GM18861 (cell line): ENCODE results near the gene IGSF9B.
"Not testable (repeated sequence)": the region's sequence is repeated elsewhere in the genome, so short reads cannot be mapped to it uniquely, and the experiment has no call there.

Source experiments
- ATAC-seq: cut with Tn5 transposase; IDR thresholded peaks from one replicate; pipeline ENCODE4 v1.9.1; 2021; ENCODE audit not compliant: unreplicated experiment

Gene IGSF9B, protein sequence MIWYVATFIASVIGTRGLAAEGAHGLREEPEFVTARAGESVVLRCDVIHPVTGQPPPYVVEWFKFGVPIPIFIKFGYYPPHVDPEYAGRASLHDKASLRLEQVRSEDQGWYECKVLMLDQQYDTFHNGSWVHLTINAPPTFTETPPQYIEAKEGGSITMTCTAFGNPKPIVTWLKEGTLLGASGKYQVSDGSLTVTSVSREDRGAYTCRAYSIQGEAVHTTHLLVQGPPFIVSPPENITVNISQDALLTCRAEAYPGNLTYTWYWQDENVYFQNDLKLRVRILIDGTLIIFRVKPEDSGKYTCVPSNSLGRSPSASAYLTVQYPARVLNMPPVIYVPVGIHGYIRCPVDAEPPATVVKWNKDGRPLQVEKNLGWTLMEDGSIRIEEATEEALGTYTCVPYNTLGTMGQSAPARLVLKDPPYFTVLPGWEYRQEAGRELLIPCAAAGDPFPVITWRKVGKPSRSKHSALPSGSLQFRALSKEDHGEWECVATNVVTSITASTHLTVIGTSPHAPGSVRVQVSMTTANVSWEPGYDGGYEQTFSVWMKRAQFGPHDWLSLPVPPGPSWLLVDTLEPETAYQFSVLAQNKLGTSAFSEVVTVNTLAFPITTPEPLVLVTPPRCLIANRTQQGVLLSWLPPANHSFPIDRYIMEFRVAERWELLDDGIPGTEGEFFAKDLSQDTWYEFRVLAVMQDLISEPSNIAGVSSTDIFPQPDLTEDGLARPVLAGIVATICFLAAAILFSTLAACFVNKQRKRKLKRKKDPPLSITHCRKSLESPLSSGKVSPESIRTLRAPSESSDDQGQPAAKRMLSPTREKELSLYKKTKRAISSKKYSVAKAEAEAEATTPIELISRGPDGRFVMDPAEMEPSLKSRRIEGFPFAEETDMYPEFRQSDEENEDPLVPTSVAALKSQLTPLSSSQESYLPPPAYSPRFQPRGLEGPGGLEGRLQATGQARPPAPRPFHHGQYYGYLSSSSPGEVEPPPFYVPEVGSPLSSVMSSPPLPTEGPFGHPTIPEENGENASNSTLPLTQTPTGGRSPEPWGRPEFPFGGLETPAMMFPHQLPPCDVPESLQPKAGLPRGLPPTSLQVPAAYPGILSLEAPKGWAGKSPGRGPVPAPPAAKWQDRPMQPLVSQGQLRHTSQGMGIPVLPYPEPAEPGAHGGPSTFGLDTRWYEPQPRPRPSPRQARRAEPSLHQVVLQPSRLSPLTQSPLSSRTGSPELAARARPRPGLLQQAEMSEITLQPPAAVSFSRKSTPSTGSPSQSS (N-terminal part only)

GRCh38 chr11:133956650-133957633 is at the start of gene IGSF9B:
Gene IGSF9B, minus strand, starts transcription at chr11:133956968. Its CDS starts 214 bp downstream, at chr11:133956754.
- peak; percentile 97 for ATAC-seq

DNA sequence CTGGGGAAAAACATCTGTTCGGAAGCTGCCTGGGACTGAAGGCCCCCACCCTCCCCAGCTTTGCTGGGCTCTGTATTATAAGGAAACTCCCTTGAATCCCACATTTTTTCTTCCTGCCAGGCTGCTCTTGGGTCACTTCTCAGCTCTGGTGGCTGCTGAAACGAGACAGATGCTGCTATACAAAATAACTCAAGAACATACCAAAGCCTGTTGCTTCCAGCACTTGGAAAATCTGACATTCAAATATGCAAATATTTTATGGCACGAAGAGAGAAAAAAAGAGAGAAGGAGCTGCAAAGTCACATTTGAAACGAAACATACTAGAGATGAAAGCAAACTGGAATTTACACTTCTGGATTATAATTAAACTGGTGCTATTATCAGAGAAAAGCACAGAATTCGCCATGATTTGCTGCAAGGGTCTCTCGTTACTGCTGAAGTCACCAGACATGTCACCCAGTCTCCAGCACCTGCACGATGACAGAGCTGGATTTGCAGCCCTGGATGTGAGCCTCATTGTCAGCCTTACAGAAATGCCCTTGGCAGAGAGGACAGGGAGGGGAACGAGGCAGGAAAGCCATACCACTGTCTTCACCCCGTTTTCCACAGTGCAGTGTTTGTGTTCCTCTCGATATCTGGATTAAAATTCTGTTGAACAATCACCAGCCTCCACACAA is 47.9 kb upstream of the IGSF9B start:
- ATAC-seq, result no peak

DNA sequence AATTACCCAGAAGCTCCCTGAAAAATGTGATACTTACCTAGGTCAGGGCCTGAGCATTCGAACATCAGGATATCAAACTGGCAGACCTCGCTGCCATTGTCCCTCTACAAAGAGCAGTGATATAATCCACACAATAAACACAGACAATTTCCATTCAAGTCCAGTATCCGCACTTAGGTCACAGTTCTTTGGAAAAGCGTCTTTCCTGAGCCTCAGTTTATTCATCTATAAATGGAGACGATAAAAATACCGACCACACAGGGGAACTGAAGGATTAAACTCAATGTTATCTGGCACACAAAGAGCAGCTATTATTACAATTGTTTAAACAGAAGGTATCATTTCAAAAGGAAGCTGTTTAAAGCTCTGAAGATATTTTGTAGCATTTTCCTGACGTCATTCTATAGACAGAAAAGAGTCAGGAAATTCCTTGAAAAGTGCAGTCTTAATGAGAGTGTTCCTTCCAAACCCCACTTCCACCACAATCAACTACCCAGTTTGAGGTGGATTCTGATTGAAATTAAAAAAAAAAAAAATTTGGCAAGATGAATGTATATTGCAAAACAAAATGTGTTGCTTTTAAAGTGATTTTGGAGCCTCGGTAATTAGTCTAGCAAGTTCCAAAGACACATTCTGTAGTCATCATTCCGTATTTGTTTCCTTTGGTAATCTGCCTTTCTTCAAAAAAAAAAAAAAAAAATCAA is 47.2 kb upstream of the IGSF9B start:
- no peak for ATAC-seq

- ATAC-seq, result not testable (repeated sequence)
These were observed 46.1 kb upstream of the IGSF9B start for GRCh38 chr11:134002819-134003218.

- ATAC-seq, result not testable (repeated sequence)
These were observed 45.6 kb upstream of the IGSF9B start for GRCh38 chr11:134002338-134002737.

GRCh38 chr11:134001596-134001995 is 44.8 kb upstream of the IGSF9B start:
- no peak for ATAC-seq

GRCh38 chr11:134001088-134001487 is 44.3 kb upstream of the IGSF9B start:
- ATAC-seq, result no peak

GRCh38 chr11:133999355-133999754 is 42.6 kb upstream of the IGSF9B start:
- no peak for ATAC-seq

GRCh38 chr11:133997554-133997953 is 40.8 kb upstream of the IGSF9B start:
- no peak for ATAC-seq

DNA sequence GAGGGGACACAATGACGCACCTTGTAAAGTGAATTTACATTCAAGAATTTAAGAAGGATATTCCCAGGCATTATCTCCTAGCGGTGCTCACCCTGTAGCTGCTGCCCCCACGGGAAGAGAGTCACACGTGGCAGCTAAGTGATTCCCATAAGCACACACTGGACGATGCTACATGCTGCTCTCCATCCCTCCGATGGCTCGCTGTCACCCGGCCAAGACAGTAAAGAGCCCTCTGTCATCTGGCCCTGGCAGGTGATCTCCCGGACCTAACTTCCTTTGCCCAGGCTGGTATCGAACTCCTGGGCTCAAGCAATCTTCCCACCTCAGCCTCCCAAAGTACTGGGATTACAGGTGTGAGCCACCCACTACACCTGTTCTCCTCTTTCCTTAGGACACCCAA is 39.9 kb upstream of the IGSF9B start:
- ATAC-seq, result no peak

GRCh38 chr11:133995066-133995465 is 38.3 kb upstream of the IGSF9B start:
- no peak for ATAC-seq

- no peak for ATAC-seq
These were observed 37.2 kb upstream of the IGSF9B start for GRCh38 chr11:133993921-133994320.

- no peak for ATAC-seq
These were observed 36.3 kb upstream of the IGSF9B start for GRCh38 chr11:133993107-133993506.

GRCh38 chr11:133992121-133992520 is 35.4 kb upstream of the IGSF9B start:
- ATAC-seq, result no peak

- ATAC-seq, result no peak
These were observed 34.3 kb upstream of the IGSF9B start for GRCh38 chr11:133991101-133991500.

GRCh38 chr11:133990501-133990900 is 33.7 kb upstream of the IGSF9B start:
- no peak for ATAC-seq

DNA sequence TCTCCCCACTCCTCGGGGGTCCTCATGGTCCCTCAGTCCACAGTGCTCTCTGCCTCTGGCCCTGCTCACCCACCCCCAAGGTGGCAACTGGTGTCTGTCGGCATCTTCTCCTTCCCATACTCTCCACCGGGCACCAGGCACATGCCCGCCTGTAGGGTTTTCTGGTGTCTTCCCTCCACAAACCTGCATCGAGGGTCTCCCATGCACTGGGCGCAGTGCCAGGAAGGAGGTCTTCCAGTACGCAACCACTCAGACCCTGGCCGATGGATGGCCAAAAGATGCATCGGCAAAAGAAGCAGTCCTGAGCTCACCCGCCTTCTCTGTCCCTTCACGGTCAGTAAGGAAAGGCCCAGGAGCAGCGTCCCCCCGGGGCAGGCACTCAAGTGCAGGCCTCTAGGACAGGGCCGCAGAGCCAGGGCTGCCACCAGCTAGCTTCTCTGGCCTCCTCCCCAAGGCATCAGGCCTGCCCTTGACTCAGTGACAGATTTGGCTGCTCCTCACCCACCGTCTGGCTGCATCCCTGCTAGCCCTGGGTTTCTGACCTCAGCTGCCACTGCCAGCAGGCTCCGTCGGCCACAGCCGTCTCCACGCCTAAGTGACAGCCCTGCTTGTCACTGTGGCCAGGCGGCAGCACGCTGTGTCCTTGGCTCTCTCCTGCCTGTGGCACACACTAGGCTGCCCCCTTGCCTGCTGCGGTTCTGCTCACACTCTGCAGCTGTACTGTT is 32.1 kb upstream of the IGSF9B start:
- no peak for ATAC-seq

GRCh38 chr11:133987171-133987570 is 30.4 kb upstream of the IGSF9B start:
- no peak for ATAC-seq
